HepG2 (cell line): Measurements from ENCODE around the gene CYP2J2. TPM values are rescaled to one million over a fixed set of nuclear protein-coding genes. Genes with fewer than 3 reads are reported as not detected.

Experiments
- ARNTL ChIP-seq: sonication (generic); formaldehyde crosslinking; IDR thresholded peaks from 2 replicates; pipeline ENCODE4 v1.4.0; 2020; ENCODE audit warnings: mild to moderate bottlenecking, missing genetic modification reagents
- CCDC6 ChIP-seq: sonication (generic); formaldehyde crosslinking; IDR thresholded peaks from 2 replicates; pipeline ENCODE4 v1.8.1; 2022; ENCODE audit warnings: mild to moderate bottlenecking, missing genetic modification reagents, moderate library complexity
- CTCF ChIP-seq: sonication (generic); formaldehyde crosslinking; IDR thresholded peaks from 2 replicates; pipeline ENCODE4 v1.5.0; 2020; ENCODE audit warnings: mild to moderate bottlenecking, missing genetic modification reagents, moderate library complexity
- DPF2 ChIP-seq: sonication (generic); formaldehyde crosslinking; IDR thresholded peaks from 2 replicates; pipeline ENCODE4 v1.4.0; 2020; ENCODE audit warnings: mild to moderate bottlenecking, low read depth, missing genetic modification reagents, borderline replicate concordance
- FOXK1 ChIP-seq: sonication (generic); formaldehyde crosslinking; IDR thresholded peaks from 2 replicates; pipeline ENCODE4 v1.4.0; 2020; ENCODE audit warnings: low read depth, missing genetic modification reagents, borderline replicate concordance
- GATAD2A ChIP-seq: IDR thresholded peaks from 2 replicates; pipeline ENCODE4 v1.6.1; 2016
- GPN1 ChIP-seq: sonication (generic); formaldehyde crosslinking; IDR thresholded peaks from 2 replicates; pipeline ENCODE4 v1.5.1; 2020; ENCODE audit warnings: missing genetic modification reagents, borderline replicate concordance
- IKZF5 ChIP-seq: IDR thresholded peaks from 2 replicates; pipeline ENCODE4 v1.6.1; 2018; ENCODE audit warnings: missing genetic modification reagents, mild to moderate bottlenecking, missing compliant biosample characterization
- IRF2 ChIP-seq: IDR thresholded peaks from 2 replicates; pipeline ENCODE4 v1.6.1; 2018; ENCODE audit warnings: missing genetic modification reagents, missing compliant biosample characterization
- KLF16 ChIP-seq, 2 experiments: sonication (generic) in 1 of 2; formaldehyde crosslinking in 1 of 2; IDR thresholded peaks; 2 replicates each; pipeline versions ENCODE4 v1.6.1 to v1.8.0; 2016 to 2023; ENCODE audit warnings: missing genetic modification reagents in 2 of 2, missing compliant biosample characterization in 1 of 2
- MAX ChIP-seq: IDR thresholded peaks from 2 replicates; pipeline ENCODE4 v1.6.1; 2012; ENCODE audit warnings: inconsistent platforms
- NFE2L2 ChIP-seq: fragments of 150-350 bp; IDR thresholded peaks from 2 replicates; pipeline ENCODE4 v1.6.1; 2014; ENCODE audit warnings: low read length
- PCBP1 ChIP-seq: fragments of 200-400 bp; formaldehyde crosslinking; IDR thresholded peaks from 2 replicates; pipeline ENCODE4 v1.6.1; 2017; ENCODE audit warnings: mild to moderate bottlenecking, low read depth, low read length, borderline replicate concordance
- SOX6 ChIP-seq, 2 experiments: fragments of 450-650 bp in 1 of 2; sonication (generic) in 1 of 2; formaldehyde crosslinking in 1 of 2; IDR thresholded peaks; 2 replicates each; pipeline versions ENCODE4 v1.4.0 to v1.6.1; 2017 to 2020; ENCODE audit warnings: antibody characterized with exemption in 1 of 2, mild to moderate bottlenecking in 1 of 2, missing genetic modification reagents in 1 of 2
- TFAP4 ChIP-seq: sonication (generic); IDR thresholded peaks from 2 replicates; pipeline ENCODE4 v1.6.1; 2016; ENCODE audit warnings: low read depth, borderline replicate concordance
- THAP11 ChIP-seq: IDR thresholded peaks from 2 replicates; pipeline ENCODE4 v1.6.1; 2016; ENCODE audit warnings: missing biosample characterization, missing genetic modification reagents
- U2AF1 ChIP-seq: fragments of 200-400 bp; formaldehyde crosslinking; optimal IDR thresholded peaks from 2 replicates; pipeline ENCODE3; 2017; ENCODE audit warnings: mild to moderate bottlenecking, low read depth, low read length
- ZKSCAN5 ChIP-seq: sonication (generic); formaldehyde crosslinking; IDR thresholded peaks from 2 replicates; pipeline ENCODE4 v1.5.1; 2020; ENCODE audit warnings: mild to moderate bottlenecking, missing genetic modification reagents
- ZNF121 ChIP-seq: sonication (generic); formaldehyde crosslinking; IDR thresholded peaks from 2 replicates; pipeline ENCODE4 v1.5.0; 2020; ENCODE audit warnings: mild to moderate bottlenecking, missing genetic modification reagents
- ZNF292 ChIP-seq: sonication (generic); formaldehyde crosslinking; IDR thresholded peaks from 2 replicates; pipeline ENCODE4 v1.8.1; 2022; ENCODE audit warnings: mild to moderate bottlenecking, low read depth, missing genetic modification reagents, borderline replicate concordance
- ZNF432 ChIP-seq: sonication (generic); formaldehyde crosslinking; IDR thresholded peaks from 2 replicates; pipeline ENCODE4 v1.5.0; 2020; ENCODE audit warnings: missing genetic modification reagents, mild to moderate bottlenecking, borderline replicate concordance
- ZNF468 ChIP-seq: sonication (generic); formaldehyde crosslinking; IDR thresholded peaks from 2 replicates; pipeline ENCODE4 v1.8.0; 2022; ENCODE audit warnings: mild to moderate bottlenecking, moderate library complexity, missing genetic modification reagents
- ZNF747 ChIP-seq: sonication (generic); formaldehyde crosslinking; IDR thresholded peaks from 2 replicates; pipeline ENCODE4 v1.8.1; 2023; ENCODE audit warnings: missing genetic modification reagents, mild to moderate bottlenecking, borderline replicate concordance
- ZNF749 ChIP-seq: sonication (generic); formaldehyde crosslinking; IDR thresholded peaks from 2 replicates; pipeline ENCODE4 v1.8.0; 2022; ENCODE audit warnings: mild to moderate bottlenecking, missing genetic modification reagents, moderate library complexity, borderline replicate concordance
- polyA plus RNA-seq, 8 experiments: library from polyadenylated mRNA; depleted of rRNA in 3 of 8; stranded (reverse) in 7 of 8; unstranded in 1 of 8; fragments of >200 nt; fragmentation: Illumina TruSeq in 4 of 8; extraction: Trizol in 4 of 8; gene quantifications; 2 replicates each; pipeline versions ENCODE4 v1.2.1 to v1.2.3, GENCODE V29; 2011 to 2016; ENCODE audit warnings: low read depth in 4 of 8, missing spikeins in 1 of 8, mixed read lengths in 1 of 8; ENCODE audit not compliant: insufficient read depth in 1 of 8
- total RNA-seq, 5 experiments: library from RNA; depleted of rRNA; stranded (reverse); fragments of >200 nt; fragmentation: Illumina TruSeq; extraction: Trizol; gene quantifications; 2 replicates each; pipeline ENCODE4 v1.2.3, GENCODE V29; 2016; ENCODE audit warnings: low read depth in 1 of 5

CYP2J2 gene
- total and polyA plus RNA-seq, 2 of the 13 experiments (the other 11 are each of a cell fraction or from before 2014, with no cell fraction given), result 2.1 to 5.9 TPM

- no peak for TF ChIP-seq THAP11 (CRISPR knock-in tag)
- peak; percentile 96 for TF ChIP-seq CTCF (CRISPR knock-in tag)
- no peak for TF ChIP-seq CCDC6 (CRISPR knock-in tag)
- no peak for TF ChIP-seq ZNF749
- TF ChIP-seq ZKSCAN5 (CRISPR knock-in tag), result no peak
- peak; percentile 71; the same call in 1 of the 2 replicates for TF ChIP-seq TFAP4
- TF ChIP-seq PCBP1, result no peak
- no peak for TF ChIP-seq MAX
- no peak for TF ChIP-seq NFE2L2
- no peak for TF ChIP-seq DPF2 (CRISPR knock-in tag)
- TF ChIP-seq GPN1, result no peak
- TF ChIP-seq KLF16 (CRISPR knock-in tag; IDR thresholded peaks at IDR 0.05), result peak in 1 of 2 experiments; percentile 53; a peak in 1 of 4 replicates
- peak; percentile 35; the same call in 1 of the 2 replicates for TF ChIP-seq GATAD2A
- TF ChIP-seq IKZF5, result 0 out of 2 replicates have a peak, but pooled peaks have one; percentile 21
- no peak for TF ChIP-seq ZNF468 (CRISPR knock-in tag)
- TF ChIP-seq FOXK1 (CRISPR knock-in tag), result no peak; the same call in 1 of the 2 replicates
- TF ChIP-seq U2AF1, result no peak
- TF ChIP-seq ARNTL, result no peak
- TF ChIP-seq ZNF432 (CRISPR knock-in tag), result no peak
- TF ChIP-seq ZNF747 (CRISPR knock-in tag), result no peak
- peak; percentile 25; the same call in 1 of the 2 replicates for TF ChIP-seq IRF2 (CRISPR knock-in tag)
- no peak for TF ChIP-seq SOX6 (IDR thresholded peaks at IDR 0.05)
- TF ChIP-seq SOX6 (CRISPR knock-in tag; IDR thresholded peaks at IDR 0.05), result peak; percentile 23; the same call in 1 of the 2 replicates
- TF ChIP-seq ZNF121 (CRISPR knock-in tag), result no peak
- TF ChIP-seq ZNF292 (CRISPR knock-in tag), result no peak
Measured at GRCh38 chr1:59947047-59947938, 20.7 kb upstream of the CYP2J2 start (continued).
